ENCODE measurements around the gene TRMT1.

Gene TRMT1

DNA sequence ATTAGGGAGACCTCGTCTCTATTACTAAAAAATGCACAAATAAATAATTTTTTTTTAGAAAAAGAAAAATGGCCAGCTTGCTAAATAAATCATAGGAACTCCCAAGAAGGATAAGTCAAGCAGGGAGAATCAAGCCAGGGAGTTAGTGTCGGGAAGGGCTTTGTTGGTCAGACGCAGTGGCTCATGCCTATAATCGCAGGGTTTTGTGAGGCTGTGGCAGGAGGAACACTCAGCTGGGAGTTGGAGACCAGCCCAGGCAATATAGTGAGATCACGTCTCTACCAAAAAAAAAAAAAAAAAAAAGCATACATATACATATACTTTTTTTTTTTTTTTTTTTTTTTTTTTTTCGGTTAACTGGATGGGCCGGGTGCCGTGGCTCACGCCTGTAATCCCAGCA is 10.5 kb upstream of the TRMT1 start:
- DNase-seq (ENCODE audit: low read depth in 2 of 2) = no peak

DNA sequence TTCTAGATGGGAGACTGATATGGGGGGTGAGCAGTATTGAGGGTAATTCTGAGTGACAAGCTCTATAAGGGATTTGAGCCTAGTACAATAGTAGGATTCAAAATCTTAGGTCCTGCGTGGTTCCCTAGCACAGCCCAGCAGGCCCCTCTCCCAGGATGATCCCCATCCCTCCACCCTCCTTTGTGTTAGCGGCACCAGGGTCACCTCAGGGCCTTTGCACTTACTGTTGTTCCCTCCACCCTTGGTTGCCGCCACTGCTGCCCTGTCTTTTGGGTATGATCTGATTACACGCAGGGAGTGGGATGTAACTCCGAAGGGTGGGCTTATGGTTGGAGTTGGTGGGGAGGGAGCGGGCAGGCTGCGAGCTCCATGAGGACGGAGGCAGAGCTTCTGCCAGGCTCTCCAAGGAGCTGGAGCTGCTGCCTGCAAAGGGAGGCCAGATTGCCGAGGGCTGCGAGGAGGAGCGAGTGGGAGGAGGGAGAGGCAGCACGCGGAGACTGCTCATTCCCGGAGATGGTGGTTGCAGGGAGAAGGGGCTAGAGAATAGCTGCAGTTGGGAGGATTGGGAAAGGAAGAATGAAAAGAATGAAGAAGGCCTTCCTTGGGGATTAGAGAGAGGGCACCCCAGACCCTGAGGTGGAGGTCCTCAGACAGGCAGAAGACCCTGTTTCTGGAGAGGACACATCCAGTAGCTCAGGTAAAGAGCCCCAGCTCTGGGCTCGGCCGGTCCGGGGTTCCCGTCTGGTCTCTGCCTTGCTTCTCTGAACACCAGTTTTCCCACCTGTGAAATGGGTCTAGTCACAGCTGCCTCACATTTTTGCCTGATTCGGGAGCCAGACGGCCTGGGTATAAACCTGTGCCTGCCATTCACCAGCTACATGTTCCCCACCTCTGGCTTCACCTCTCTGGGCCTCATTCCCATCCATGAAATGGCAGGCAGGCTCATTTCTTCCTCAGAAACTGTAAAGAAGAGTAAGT is 6.7 kb upstream of the TRMT1 start:
- no peak for DNase-seq (ENCODE audit: low read depth in 2 of 2)

DNA sequence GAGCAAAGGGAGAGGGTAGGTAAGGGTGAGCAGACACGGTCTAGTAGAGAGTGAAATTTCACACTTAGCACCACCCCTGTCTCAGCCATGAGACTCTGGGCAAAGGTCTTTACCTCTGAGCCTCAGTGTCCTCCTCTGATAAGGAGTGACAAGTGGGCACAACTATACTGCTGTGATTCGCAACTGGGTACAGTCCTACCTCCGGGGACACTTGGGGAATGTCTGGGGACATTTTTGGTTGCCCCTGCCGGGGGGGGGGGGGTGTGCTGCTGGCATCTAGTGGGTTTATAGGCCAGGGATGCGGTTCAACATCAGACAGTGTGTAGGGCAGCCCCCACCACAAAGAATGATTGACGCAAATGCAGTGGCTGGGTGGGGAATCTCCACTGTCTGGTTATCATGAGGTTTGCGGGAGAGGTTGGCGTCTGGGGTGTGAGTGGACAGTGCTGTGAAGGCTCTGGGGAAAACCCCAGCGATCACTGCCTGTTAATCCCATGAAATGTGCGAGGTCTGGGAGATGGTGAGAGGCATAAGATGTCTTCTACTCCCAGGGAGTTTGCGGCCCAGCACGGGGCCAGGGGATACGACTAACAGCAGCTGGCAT is 5.8 kb upstream of the TRMT1 start:
- no peak for DNase-seq (ENCODE audit: low read depth in 2 of 2)

- DNase-seq (ENCODE audit: low read depth in 2 of 2) = no peak
These were observed 5.2 kb upstream of the TRMT1 start for GRCh38 chr19:13121551-13122274.

DNA sequence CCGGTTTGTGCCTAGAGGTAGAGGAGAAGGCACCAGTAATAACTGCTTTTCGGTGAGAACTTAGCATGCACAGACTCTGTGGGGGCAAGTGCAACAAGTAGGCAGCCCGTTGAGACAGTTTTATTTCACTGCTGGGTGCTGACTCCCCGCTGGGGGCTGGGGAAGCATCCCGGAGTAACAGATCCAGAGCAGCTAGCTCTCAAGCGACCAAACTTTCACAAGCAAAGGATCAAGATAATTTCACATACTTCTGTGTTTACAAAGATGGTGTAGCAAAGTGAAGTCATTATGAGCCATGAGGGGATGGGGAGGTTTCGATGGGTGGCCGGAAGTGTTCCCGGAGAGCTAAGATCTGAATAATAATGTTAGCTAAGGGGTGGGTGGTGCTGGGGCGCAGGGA is 4.3 kb upstream of the TRMT1 start:
- DNase-seq (ENCODE audit: low read depth in 2 of 2) = no peak

DNA sequence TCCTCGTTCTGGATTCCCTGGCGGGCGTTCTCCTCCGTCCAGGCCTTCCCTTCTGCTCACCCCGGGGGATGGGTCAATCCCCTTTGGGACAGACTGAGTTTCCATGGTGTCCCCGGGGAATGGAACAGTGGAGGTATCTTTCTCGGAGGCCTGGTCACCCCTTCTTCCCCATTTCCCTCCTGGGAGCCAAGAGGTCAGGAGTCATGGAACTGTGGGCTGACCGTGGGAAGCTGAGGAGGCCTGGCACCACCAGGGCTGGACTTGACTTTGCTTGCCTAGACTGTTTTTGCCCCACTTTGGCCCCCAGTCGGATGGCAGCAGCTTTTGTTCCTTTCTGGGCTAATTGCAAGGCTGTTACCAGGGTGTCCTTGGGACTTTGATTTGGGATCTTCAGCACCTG is 3.5 kb upstream of the TRMT1 start:
- no peak for DNase-seq (ENCODE audit: low read depth in 2 of 2)

- DNase-seq (ENCODE audit: low read depth in 2 of 2) = no peak
These were observed 3.1 kb upstream of the TRMT1 start for GRCh38 chr19:13119627-13120026.

- peak in 1 of 2 donors; percentile 41 for DNase-seq (ENCODE audit: low read depth in 2 of 2)
These were observed 2.1 kb upstream of the TRMT1 start for GRCh38 chr19:13118424-13119193.

DNA sequence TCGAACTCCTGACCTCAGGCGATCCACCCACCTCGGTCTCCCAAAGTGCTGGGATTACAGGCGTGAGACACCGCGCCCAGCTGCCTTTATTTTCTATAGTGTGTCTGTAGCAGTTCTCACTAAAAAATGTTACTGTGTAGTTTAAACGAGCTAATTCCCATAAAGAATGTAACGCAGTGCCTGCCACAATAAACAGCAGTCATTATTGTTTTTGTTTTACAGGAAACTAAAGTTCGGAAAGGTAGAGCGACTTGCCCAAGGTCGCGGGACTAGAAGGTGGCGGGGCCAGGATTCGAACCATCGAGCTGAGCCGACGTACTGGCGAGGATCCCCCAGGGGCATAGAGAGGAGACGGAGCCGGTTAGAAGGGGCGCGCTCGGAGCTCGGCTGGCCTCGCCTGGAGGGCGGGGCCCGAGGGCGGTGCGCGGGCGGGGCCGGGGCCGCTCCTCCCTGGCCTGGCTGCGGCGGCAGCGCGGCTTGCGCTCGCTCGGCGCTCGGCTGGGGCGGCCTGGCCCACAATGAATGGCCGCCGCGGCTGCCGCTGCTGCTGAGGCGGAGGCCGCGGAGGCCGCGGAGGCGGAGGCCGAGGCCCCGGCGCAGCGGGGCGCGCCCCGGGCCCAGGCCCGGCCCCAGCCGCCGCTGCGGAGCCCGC is 1.4 kb upstream of the TRMT1 start, which contains the start of gene NACC1:
Gene NACC1 (plus strand): TSS at position 493 of the 652 bp plus-strand sequence. CDS start 16,944 bp downstream, outside the sequence.
- DNase-seq (ENCODE audit: low read depth in 2 of 2) = peak; percentile 80 to 82

DNA sequence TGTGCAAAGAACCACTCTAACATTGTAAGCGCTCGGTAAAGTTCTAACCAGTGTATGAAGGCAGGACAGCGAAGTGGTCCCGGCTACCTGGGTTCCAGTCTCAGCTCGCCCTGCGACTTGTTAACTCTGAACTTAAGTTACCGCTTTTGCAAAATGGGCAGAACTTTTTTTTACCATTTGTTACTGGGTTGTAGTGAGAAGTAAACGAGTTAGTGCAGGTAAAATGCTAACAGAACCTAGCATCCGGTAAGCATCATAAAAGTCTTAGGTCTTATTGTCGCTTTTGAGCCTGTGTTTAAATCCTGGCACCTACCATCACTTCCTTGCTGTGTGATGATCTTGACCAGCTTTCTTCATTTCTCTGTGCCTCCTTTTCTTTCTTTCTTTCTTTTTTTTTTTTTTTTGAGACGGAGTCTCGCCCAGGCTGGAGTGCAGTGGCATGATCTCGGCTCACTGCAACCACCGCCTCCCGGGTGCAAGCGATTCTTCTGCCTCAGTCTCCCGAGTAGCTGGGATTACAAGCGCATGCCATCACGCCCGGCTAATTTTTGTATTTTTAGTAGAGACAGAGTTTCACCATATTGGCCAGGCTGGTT is 734 bp upstream of the TRMT1 start:
- DNase-seq (ENCODE audit: low read depth in 2 of 2) = no peak

DNA sequence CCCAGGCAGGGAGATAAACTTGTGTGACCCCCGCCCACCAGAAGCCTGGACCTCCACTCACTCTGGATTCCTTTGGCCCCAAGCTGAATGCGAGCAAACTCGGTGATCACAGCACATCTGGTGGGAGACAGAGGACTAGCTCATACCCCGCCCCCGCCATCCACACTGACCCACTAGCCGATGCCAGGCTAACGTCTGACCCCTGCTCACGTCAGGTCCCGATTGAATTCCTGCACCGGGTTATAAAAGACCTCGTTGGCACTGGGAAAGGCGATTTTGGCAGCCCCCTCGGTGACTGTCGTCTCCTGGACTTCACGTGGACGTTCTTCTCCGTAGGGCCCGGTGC is 631 bp downstream of the TRMT1 start:
- DNase-seq (ENCODE audit: low read depth in 2 of 2) = no peak

GRCh38 chr19:13112555-13112954 is 4.0 kb downstream of the TRMT1 start:
- no peak for DNase-seq (ENCODE audit: low read depth in 2 of 2)

- no peak for DNase-seq (ENCODE audit: low read depth in 2 of 2)
These were observed 6.4 kb downstream of the TRMT1 start for GRCh38 chr19:13110099-13110610.

DNA sequence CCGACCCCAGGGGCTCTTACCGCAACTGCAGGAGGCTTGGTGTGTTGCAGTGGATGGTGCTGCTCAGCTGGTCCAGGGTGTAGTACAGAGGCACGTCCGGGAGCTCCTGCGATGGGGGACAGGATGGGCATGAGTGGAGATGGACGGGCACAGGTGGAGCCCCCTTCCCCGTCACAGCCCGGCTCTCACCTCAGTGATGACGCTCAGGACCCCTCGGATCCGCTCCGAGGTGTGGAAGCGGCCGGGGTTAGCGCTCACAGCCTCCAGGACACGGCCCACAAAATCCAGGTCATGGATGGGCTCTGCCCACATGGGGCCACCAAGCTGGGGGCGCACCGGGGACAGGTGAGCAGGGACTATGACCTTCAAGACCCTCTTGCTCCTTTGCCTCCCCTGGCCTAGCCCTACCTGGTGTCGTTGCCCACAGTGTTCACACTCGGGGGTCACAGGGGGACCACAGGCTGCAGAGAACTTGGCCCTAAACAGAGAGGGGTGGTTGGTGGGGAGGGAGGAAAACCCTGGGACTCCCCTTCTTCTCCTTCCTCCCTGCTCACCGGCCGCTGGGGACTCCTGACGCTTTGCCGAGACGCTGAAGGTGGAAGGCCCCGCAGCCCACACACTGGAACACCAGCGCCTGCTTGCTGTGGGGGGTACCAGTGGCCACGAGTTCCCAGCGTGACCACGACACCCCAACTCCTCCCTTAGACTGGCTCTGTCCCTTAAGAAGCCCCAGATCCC is 7.0 kb downstream of the TRMT1 start:
- no peak for DNase-seq (ENCODE audit: low read depth in 2 of 2)

DNA sequence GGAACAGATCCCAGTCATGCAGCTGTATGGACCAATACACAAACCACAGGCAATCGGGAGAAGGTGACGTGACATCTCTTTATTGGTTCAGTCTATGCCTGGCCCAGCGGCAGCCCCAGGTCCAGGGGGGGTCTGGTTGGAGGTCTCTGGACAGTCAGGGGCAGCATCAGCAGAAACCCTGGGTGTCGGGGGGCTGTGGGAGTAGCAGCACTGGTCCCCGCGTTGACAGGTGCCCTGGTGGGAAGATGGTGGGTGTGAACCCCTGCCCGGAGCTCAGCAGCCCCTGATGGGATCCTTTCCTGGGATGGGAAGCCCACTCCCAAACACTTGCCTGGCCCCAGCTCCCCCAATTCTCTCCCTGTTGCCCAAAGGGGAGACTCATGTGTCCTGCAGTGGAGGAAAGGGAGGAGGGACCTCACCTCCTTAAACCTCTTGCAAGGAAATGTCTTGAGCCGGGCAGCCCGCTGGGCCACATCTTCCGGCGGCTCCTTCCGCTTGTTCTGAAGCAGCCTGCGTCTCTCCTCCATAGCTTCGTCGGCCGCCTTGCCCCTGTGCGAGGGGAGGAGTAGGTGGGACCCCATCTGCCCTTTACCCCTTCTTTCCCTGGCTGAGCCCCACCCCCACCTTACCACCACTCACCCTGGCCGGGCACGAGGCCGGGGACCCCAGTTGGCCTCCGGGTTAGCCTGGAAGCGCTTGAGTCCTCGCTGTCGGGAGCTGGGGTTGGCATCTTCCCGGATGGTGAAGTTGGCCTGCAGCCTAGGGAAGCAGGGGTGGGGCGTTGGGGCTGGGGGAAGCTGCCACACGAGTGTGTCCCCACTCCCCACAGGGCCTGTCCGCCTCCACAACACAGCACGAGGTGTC is 11.5 kb downstream of the TRMT1 start:
- no peak for DNase-seq (ENCODE audit: low read depth in 2 of 2)

- peak; percentile 50 to 58 for DNase-seq (ENCODE audit: low read depth in 2 of 2)
These were observed 12.1 kb downstream of the TRMT1 start for GRCh38 chr19:13104360-13104847.

DNA sequence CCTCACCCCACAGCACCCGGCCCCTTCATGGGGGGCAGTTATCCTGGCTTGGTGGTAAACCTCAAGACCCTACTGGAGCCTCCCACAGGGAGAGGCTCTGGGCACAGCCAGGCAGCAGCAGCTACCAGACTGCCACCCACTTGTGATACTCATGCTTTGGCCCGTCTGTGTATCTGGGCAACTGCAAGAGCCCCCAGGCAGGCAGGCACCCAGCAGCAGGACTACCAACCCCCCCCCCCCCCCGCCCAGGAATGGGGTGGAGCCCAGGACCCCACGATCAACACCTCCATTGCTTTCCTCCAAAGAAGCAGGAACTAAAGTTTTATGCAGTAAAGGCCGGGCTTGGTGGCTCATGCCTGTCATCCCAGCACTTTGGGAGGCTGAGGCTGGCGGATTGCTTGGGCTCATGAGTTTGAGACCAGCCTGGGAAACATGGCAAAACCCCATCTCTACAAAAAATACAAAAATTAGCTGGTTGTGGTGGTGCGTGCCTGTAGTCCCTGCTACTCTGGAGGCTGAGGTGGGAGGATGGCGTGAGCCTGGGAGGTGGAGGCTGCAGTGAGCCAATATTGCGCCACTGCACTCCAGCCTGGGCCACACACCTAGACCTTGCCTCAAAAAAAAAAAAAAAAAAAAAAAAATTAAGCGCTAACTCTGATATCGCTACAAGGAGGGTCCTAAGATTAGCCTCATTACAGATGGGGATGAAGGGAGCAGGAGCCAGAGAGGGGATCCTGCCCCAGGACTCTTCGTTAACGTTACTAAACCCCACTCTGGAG is 12.8 kb downstream of the TRMT1 start:
- DNase-seq (ENCODE audit: low read depth in 2 of 2) = no peak

Data from activated CD4-positive, alpha-beta T cell treated with anti-CD3 and anti-CD28 coated beads for 24 hours (primary cell).